ENCODE measurements around the gene COPS6. TPM values are rescaled to one million over a fixed set of nuclear protein-coding genes. Genes with fewer than 3 reads are reported as not detected.

The COPS6 gene
- total RNA-seq, 1 donor from 2014 or later = 120 TPM

GRCh38 chr7:100109521-100110163 is 20.9 kb downstream of the COPS6 start:
- Mint-ChIP-seq H3K27me3 (no peaks in the 10 kb centered on the region), H3K9me3 (no peaks in the 10 kb centered on the region), H3K36me3 (peaks cover 7% of the 10 kb centered on the region), H3K4me1 (ENCODE audit: unreplicated experiment) (no peaks in the 10 kb centered on the region), H3K4me3 (no peak overlapping the region), H3K27ac (no peak overlapping the region)
- peak; percentile 26 for TF ChIP-seq CTCF (conservative IDR thresholded peaks at IDR 0.05)
- DNase-seq (ENCODE audit: extremely low spot score, unreplicated experiment) = no peak

- Mint-ChIP-seq H3K4me1 (ENCODE audit: unreplicated experiment) (no peaks in the 10 kb centered on the region), H3K4me3 (no peak overlapping the region), H3K36me3 (peaks cover 11% of the 10 kb centered on the region), H3K27ac (no peak overlapping the region), H3K9me3 (no peaks in the 10 kb centered on the region), H3K27me3 (no peaks in the 10 kb centered on the region)
- no peak for TF ChIP-seq CTCF (conservative IDR thresholded peaks at IDR 0.05)
- no peak for DNase-seq (ENCODE audit: extremely low spot score, unreplicated experiment)
These were observed 22.4 kb downstream of the COPS6 start for GRCh38 chr7:100111156-100111555.

GRCh38 chr7:100111914-100112313 is 23.1 kb downstream of the COPS6 start:
- no peaks in the 10 kb centered on the region for H3K27me3 Mint-ChIP-seq
- TF ChIP-seq CTCF (conservative IDR thresholded peaks at IDR 0.05) = no peak
- H3K27ac Mint-ChIP-seq = no peak overlapping the region
- peaks cover 12% of the 10 kb centered on the region for H3K36me3 Mint-ChIP-seq
- no peaks in the 10 kb centered on the region for H3K4me1 Mint-ChIP-seq (ENCODE audit: unreplicated experiment)
- no peak for DNase-seq (ENCODE audit: extremely low spot score, unreplicated experiment)
- no peak overlapping the region for H3K4me3 Mint-ChIP-seq
- H3K9me3 Mint-ChIP-seq = no peaks in the 10 kb centered on the region

- no peak overlapping the region for H3K4me3 Mint-ChIP-seq
- no peaks in the 10 kb centered on the region for H3K4me1 Mint-ChIP-seq (ENCODE audit: unreplicated experiment)
- no peak for DNase-seq (ENCODE audit: extremely low spot score, unreplicated experiment)
- H3K27me3 Mint-ChIP-seq = no peaks in the 10 kb centered on the region
- TF ChIP-seq CTCF (conservative IDR thresholded peaks at IDR 0.05) = no peak
- H3K9me3 Mint-ChIP-seq = no peaks in the 10 kb centered on the region
- H3K27ac Mint-ChIP-seq = no peak overlapping the region
- peaks cover 15% of the 10 kb centered on the region for H3K36me3 Mint-ChIP-seq
These were observed 26.3 kb downstream of the COPS6 start for GRCh38 chr7:100115026-100115425.

- Mint-ChIP-seq H3K4me1 (ENCODE audit: unreplicated experiment) (peaks cover 7% of the 10 kb centered on the region), H3K4me3 (peak overlapping the region; percentile 95), H3K9me3 (no peaks in the 10 kb centered on the region), H3K27ac (peak overlapping the region; percentile 99), H3K27me3 (no peaks in the 10 kb centered on the region), H3K36me3 (peaks cover 12% of the 10 kb centered on the region)
- DNase-seq (ENCODE audit: extremely low spot score, unreplicated experiment) = no peak
- no peak for TF ChIP-seq CTCF (conservative IDR thresholded peaks at IDR 0.05)
These were observed 29.8 kb downstream of the COPS6 start for GRCh38 chr7:100118388-100119071.

Measured in type B pancreatic cell (in vitro differentiated cells).